Astrocyte (in vitro differentiated cells and primary cell): Measurements from ENCODE around the gene FIG4.

Experiments used
- EZH2 ChIP-seq: IDR thresholded peaks from 2 replicates; pipeline ENCODE4 v1.6.1; 2012; ENCODE audit warnings: mild to moderate bottlenecking, low read length, inconsistent platforms; ENCODE audit not compliant: insufficient read depth
- TF ChIP-seq, protein P1 (sequence below): IDR thresholded peaks from 2 replicates; pipeline ENCODE4 v1.5.1; 2011; ENCODE audit warnings: low read depth, mild to moderate bottlenecking, inconsistent platforms, low read length, moderate library complexity; ENCODE audit not compliant: insufficient read depth

DNA sequence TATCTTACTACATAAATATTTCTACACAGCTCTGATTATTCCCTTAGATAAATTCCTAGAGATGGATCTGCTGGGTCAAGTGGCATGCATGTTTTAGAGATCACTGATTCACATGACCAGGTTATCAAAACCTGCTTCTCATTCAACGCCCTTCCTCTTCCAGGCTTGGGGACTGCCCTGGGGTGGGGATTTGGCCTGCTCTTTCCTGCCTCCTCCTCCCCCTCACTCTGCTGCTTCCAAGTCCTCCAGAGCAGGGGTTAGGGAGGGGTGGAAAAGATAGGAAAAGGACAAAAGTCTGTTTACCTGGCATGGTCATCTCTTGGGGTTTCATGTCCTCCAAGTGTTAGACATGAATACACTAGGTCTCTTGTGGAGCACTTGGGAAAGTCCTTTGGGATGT, 181.5 kb downstream of the FIG4 start:
- TF ChIP-seq EZH2: no peak
- TF ChIP-seq, protein P1, sequence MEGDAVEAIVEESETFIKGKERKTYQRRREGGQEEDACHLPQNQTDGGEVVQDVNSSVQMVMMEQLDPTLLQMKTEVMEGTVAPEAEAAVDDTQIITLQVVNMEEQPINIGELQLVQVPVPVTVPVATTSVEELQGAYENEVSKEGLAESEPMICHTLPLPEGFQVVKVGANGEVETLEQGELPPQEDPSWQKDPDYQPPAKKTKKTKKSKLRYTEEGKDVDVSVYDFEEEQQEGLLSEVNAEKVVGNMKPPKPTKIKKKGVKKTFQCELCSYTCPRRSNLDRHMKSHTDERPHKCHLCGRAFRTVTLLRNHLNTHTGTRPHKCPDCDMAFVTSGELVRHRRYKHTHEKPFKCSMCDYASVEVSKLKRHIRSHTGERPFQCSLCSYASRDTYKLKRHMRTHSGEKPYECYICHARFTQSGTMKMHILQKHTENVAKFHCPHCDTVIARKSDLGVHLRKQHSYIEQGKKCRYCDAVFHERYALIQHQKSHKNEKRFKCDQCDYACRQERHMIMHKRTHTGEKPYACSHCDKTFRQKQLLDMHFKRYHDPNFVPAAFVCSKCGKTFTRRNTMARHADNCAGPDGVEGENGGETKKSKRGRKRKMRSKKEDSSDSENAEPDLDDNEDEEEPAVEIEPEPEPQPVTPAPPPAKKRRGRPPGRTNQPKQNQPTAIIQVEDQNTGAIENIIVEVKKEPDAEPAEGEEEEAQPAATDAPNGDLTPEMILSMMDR: no peak
